Stimulated activated CD4-positive, alpha-beta T cell treated with anti-CD3 and anti-CD28 coated beads, Interleukin-15, amount 100 ng/mL, for 1 hour (primary cell): ENCODE results near the gene ADGRD1.

Experiments used
- DNase-seq, 2 donors: peaks; one replicate each; pipeline ENCODE4 v3.0.0-alpha.2; 2020; ENCODE audit warnings: low read depth in 1 of 2, low spot score in 1 of 2

ADGRD1 gene

DNA sequence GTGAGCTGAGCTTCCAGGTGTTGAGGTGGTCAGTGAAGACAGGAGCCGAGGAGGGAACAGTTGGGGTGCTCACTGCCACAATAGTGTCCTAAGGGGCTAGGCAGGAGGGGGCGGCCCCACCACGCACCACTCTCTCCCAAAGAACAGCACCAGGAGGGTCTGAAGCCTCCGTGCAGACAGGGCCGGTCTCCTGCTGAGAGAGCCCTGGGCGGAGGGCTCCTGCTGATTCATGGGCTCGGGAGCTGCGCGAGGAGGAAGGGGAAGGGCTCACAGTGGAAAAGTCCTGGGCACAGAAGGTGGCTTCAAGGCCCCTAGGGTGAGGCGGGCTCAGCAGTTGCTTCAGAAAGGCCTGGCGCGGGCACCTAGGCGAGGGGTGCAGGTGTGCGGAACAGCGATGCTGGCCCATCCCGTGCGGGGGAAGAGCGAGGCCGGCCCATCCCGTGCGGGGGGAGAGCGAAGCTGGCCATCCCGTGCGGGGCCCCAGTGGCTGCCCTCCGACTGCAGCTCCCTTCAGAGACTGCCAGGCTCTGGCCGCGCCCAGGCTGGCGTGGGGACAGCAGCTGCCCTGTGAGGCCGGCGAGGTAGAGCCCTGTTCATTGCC lies 176.7 kb downstream of the ADGRD1 start:
- no peak for DNase-seq

DNA sequence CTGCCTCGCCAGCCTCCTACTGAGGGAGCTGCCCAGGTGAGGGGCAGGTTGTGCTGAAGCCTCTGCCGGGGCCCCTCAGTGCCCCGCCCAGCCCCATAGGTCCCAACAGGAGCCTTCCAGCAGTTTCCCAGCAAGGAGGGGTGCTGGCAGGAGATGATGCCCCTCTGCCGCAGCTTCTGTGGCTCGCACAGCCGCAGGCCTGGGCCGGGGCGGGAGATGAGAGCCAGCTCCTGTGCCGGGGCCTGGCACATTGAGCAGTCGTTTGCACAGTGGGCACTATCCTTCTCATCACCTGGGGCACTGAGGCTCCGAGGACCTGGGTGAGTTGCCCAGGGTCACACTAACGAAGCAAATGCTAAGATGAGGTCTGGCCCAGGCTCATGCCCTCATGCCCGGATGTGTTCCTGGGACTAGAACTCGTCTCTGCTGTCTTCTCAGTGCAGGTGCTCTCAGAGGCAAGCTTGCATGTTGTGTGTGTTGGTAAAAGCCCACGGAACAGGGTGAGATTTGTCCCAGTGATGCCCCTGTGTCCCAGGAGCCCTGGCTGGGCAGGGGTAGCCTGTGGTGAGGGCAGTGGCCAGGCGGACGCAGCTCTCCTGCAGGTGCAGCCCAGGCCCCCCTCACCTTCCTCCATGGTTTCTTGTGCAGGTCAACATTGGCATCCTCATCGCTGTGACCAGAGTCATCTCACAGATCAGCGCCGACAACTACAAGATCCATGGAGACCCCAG lies 177.5 kb downstream of the ADGRD1 start:
- DNase-seq, result no peak

DNA sequence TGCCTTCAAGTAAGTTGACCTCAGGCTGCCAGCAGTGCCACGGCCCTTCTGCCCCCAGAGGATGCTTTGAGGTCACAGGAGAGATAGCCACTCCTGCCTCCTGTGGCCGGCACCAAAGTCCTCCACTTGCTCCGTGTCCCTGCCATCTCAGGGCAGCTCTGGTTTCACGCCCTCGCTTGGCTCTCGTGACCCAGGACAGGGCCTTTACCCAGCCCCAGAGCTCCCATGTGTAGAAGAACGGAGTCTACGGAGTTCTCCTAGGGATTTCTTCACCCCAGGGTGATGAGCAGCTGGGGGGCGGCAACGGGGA lies 178.1 kb downstream of the ADGRD1 start:
- DNase-seq, result no peak

DNA sequence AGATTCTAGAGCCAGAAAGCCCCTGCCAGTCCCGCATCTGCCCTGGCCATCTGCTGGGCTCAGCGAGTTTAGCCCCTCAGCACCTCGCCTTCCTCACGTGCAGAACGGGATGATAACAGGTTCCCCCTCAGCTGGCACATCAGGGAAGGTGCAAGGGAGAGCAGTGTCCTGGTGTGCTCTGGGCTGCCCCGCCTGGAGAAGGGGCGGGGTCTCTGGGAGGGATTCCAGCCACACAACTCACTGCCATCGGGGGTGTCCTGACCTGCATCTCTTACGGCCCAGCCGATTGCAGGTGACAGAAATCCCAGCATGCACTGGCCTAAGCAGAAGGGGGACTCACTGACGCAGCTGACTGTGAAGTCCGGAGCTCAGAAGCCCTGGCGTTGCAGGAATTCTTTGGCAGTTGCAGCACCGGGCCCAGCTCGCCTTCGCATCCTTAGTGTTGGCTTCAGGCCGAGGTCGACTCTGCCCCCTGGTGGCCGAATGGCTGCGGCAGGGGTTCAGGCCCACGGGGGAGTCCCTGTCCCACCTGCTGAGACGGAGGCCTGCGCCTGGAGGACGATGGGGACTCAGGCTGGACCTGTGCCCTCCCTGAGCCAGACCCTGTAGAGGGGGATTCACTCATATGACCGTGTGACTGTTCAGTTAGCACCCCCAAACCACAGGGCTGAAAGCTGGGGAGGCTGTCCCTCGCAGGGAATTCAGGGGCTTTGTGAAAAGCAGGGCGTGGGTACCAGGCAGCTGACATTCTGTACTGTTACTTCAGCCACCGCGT lies 178.6 kb downstream of the ADGRD1 start:
- peak; percentile 42 to 68 for DNase-seq

DNA sequence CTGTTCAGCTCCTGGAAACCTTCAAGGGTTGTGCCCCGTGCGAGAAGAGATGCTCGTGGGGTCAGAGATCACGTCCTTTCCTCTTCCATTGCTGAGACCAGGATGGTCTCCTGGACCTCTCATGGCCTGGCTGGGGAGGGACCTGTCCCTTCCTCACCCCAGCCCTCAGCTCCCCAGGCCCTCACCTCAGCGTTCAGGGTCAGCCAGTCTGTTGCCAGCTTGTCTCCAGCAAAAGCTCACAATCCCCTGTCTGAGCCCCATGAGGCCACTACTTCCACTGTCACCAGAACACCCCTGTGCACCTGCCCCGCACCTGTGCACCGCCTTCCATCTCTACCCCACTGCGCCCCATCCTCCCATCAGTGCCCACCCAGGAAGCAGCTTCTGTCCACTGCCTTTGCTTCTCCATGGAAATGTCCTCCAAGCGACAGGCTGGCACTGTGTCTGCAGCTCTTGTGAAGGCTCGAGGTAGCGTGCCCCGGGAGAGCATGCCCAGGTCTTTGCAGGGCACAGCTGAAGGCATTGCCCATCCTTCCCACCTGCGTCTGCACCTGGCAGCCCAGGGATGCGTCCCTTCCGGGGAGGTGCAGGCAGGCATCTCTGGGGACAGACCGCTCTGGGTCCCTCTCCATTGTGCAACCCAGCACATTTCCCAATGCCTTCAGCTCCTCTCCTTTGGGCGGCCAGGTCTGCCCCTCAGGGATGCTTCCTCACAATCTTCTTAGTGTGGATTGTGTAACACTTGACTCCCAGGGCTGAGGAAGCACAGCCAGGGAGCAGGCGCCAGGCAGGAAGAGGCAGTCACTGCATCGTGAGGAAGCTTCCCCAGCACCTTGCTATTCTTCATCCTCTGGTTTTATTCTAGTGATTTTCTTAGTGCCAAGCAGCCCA lies 179.6 kb downstream of the ADGRD1 start:
- DNase-seq, result no peak

DNA sequence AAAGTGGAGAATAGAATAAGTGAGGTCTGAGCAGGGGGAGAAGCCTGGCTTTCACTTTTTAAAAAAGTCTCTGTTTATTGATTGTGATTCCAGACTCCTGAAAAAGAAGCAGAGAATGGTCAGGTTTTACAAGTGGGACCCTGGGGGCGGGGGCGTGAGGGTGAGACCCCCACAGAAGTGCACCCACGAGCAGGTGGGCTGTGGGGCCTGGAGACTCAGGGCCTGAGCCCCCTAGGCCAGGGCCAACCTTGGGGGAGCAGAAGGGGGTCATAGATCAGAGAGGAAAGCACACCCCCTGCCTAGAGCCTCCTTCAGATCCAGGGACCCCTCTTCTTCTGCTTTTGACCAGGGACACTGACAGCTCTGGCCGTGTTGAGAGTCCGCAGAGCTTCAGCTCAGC lies 180.3 kb downstream of the ADGRD1 start:
- DNase-seq, result no peak

GRCh38 chr12:131134523-131135310 lies 181.0 kb downstream of the ADGRD1 start:
- DNase-seq, result no peak

DNA sequence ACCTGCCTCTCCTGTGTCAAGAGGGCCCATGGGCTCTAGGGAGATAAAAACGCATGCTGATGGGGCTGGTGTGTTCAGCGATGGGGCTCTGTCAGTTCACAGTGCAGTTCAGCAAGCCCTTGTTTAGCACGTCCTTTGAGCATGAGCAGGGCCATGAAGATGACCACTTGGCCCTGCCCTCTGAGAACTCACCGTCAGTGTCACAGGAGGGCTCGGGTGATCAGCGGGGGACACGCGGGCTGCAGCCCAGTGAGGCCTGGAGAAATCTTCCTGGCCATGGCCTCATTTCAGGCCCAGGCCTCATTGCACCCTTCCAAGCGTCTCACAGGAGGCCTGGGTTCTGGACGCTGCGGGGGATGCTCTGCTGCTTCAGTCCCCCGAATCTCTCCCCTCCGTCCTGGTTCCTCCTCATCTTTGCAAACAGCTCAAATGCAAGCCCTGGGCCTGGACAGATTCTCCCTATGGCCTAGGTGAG lies 181.6 kb downstream of the ADGRD1 start:
- no peak for DNase-seq

DNA sequence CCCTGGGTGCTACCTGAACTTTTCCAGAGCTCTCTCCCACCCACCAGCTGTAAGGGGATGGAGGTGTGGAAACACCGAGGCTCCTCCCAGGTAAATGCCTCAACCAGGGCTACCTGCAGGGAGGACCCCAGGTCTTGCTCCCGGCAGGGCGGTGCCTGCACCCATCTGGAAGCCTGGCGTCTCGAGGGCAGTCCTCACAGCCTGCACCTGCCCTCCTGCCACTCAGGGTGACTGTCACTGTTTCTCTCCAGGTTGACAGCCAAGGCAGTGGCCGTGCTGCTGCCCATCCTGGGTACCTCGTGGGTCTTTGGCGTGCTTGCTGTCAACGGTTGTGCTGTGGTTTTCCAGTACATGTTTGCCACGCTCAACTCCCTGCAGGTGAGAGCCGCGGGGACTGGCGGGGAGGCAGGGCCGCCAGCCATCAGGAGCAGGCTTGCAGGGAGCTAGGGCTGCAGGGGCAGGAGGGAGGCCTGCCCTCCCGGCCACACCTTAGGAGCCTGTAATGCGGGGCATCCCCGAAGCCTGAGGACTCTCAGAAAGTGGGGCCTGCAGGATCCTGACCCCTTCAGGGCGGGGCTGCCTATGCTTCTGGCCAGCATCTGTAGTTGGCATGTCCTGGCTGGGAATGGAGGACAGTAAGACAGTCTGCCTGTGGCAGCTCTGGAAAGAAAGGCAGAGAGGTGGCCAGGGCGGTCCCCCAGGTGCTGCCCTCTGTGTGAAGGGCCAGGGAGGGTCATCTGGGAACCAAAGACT lies 182.3 kb downstream of the ADGRD1 start:
- DNase-seq, result no peak

DNA sequence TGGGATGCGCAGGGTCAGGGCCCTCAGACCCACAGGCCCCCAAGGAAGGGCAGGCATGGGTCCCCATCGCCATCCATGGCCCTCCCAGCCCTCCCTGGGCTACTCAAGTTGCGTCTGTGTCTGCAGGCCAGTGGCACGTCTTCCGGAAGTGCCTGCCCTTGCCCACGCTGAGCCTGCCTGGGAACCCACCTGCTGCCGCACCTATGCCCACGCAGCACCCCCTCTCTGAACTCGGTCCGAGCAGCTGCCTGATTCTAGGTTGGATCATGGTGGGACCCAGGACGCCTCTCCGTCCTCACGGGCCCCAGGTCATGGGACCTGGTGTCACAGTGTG lies 182.8 kb downstream of the ADGRD1 start:
- DNase-seq, result no peak

DNA sequence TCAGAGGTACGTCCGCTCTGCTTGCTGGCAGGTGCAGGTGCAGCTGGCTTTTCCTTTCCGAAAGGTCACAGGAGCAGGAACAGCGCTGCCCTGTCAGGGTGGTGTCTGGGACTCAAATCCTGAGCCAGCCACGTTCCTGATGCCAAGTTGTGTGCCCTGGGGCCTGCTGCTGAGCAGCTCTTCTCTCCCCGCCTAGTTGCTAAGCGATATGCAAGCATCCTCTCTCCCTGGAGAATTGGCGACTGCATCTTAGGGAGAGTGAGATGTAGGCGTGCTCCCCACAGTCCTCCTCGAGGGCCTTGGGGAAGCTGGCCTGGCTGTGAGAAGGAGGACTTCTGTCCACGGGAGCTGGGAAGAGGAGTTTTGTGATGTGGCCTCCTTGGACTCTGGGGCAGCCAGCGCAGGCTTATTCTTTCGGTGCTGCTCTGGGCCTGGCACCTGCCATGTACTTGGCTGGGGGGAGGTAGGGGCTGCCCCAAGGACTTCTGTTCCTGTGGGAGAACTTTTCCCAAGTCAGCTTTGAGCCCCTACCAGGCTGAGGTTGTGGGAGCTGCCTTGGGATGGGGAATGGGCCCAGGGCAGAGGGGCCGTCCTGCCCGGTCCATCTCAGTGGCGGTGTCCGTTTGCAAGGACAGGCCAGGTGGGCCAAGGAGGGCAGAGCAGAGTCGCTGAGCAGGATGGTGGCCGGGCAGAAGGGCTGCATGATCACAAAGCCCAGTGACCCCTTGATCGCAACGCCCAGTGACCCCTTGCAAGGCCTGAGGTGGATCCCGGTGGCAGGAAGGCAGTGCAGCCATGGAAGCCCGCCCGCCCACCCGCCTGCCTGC lies 183.5 kb downstream of the ADGRD1 start:
- no peak for DNase-seq

DNA sequence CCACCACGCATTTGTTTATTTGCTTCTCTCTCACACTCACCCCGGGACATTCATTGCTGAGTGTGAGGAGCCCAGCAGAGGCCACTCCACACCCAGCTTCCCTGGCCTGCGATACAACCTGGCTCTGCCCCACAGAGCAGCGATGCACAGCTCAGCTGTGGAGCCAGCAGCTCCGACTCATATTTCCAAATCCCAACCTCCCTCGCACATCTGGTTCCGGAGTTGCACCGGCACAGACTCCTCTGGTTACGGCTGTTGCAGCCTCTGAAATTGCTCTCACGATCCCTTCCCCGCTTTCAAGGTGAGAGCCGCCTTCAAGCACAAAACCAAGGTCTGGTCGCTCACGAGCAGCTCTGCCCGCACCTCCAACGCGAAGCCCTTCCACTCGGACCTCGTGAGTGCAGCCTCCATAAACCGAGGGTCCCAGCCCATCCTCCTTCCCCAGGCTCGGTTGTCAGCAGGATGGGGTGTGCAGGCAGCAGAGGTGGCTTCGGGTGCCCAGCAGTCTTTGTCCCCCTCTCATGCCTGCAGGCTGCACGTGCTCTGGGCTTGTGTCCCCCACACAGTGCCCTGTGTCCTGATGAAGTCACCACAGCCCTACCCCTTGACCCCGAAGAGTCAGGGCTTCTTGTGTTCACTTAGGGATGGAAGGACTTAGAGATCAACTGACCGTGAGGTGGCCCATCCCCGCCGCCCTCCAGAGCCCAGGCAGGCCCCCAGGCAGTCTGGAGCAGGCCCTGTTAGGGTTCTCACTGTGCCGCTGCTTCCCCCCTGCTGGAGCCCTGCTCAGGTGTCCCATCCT lies 184.3 kb downstream of the ADGRD1 start:
- no peak for DNase-seq

DNA sequence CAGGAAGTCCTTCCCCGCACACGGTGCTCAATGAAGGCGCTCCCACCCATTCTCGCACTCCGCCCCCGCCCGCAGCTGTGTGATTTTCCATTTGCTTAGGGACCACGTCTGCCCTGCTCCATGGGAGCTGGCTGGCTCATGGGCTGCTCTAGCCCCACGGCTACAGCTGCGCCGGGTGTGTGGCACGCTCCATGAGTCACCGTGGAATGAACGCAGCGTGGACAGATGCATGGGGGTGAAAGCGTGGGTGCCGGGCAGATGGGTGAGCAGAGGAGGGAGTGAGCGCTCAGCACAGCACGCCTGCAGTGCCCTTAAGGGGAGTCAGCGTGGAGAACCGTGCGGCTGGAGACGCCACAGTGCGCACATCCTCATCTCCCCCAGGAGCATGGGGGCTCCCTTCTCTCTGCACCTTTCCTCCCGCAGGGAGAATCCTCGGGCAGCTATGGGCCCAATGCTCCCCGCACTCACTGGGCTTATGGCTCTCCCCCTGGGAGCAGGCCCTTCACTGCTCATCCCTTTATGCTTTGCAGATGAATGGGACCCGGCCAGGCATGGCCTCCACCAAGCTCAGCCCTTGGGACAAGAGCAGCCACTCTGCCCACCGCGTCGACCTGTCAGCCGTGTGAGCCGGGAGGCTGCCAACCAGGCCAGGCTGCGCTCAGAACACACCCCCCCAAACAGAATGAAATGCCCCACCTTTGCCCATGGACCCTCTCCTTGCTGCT lies 185.1 kb downstream of the ADGRD1 start:
- DNase-seq, result no peak

DNA sequence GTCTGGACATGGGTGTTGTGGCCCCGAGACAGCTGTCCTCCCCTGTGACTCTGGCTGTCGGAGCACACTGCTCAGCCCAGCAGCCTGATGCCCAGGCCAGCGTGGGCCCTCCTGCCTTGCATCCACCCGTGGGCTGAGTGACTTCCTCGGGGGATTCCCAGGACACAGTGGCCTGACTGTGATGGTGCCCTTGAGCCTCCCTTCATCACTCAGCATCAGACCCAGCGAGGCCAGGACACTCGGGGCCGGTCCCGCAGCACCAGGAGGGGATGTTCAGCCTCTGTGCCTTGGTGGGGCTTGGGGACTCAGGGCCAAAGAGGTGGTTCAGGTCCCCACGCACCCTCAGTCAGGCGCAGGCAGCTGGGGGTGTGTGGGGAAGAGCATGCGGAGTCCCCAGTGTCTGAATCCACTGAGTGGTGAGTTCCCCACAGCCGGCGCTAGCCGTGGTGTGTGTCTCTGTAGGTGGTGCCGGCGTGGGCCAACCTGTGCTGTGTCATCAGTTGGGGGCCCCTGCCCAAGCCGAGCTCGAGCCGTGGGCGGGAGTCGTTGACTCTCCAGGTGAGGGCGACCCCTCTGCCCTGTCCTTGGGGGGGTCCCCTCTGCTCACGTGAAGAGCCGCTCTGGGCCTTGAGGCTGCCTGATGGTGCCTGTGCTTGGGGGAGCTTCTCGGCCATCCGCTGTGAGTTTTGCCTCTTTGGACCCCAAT lies 185.8 kb downstream of the ADGRD1 start:
- DNase-seq, result no peak

GRCh38 chr12:131140069-131140435 lies 186.3 kb downstream of the ADGRD1 start:
- DNase-seq, result no peak

GRCh38 chr12:131140697-131141096 lies 187.0 kb downstream of the ADGRD1 start:
- DNase-seq, result no peak

DNA sequence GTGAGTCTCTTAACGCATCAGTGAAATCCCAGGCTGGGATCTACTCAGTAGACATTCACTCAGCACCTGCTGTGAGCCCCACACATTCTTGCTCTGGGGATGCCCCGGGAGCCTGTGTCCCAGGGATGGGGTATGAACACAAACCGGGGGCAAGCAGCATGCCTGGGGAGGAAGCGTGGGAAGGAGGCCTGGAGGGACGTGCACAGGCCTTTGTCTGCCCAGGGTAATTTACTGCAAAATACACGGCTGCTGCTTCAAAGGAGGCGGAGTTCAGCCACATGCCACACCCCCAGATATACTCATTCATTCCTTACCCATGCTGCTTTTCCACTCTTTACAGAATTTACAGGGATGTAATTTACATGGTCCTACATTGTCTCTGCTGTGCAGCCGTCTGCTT lies 187.8 kb downstream of the ADGRD1 start:
- DNase-seq, result no peak
